NCI-H2196 (cell line): ENCODE measurements around the gene EIF3M.

Source experiments
- DNase-seq: peaks from one replicate; lab custom pipeline; 2025; ENCODE audit not compliant: unreplicated experiment; lab: John Stamatoyannopoulos, UW

The EIF3M gene

DNA sequence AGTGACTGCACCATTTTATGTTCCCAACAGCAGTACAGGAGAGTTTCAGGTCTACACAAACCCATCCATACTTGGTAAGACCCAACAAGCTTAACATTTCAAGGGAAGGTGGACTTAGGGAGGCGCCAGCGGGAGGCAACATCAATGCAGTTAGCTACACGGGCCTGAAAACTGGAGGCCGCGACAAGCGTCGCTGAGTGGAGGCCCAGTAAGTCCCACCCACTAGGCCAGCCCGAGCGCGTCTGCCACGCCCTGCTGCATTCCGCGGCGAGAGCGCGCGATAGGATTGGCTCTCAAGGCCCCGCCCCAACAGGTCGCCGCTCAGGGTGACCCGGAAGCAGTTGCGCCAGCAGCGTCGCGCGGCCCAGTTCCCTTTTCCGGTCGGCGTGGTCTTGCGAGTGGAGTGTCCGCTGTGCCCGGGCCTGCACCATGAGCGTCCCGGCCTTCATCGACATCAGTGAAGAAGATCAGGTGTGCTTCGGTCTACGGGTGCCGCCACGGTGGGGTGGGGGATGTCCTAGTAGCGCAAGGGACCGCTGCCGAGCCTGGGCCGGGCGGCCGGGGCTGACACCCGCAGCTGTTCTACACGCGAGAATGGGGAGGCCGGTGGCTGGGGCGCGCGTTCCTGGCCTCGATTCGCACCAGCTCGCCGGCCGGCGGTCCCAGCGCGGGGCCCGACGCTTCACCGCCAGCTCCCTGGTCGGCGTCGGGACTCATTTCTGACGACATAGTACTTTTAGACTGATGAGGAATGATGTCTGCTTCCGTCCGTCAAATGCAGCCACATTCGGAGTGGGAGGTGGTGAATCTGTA lies at the start of gene EIF3M:
EIF3M (plus strand) TSS at position 373 of the 813 bp plus-strand sequence; CDS start at position 430, 57 bp downstream.
- peak; percentile 96 for DNase-seq

DNA sequence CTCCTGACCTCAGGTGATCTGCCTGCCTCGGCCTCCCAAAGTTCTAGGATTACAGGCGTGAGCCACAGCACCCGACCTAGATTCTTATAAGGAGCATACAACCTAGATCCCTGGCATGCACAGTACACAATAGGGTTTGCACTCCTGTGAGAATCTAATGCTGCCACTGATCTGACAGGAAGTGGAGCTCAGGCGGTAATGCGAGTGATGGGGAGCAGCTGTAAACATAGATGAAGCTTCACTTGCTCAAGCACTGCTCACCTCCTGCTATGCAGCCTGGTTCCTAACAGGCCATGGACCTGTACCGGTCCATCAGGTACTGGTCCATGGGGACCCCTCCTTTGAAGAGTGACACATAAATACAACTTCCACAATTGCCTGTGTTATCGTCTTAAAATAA lies 44.8 kb upstream of the EIF3M start:
- DNase-seq, result no peak

GRCh38 chr11:32549611-32550187 lies 33.9 kb upstream of the EIF3M start:
- no peak for DNase-seq

DNA sequence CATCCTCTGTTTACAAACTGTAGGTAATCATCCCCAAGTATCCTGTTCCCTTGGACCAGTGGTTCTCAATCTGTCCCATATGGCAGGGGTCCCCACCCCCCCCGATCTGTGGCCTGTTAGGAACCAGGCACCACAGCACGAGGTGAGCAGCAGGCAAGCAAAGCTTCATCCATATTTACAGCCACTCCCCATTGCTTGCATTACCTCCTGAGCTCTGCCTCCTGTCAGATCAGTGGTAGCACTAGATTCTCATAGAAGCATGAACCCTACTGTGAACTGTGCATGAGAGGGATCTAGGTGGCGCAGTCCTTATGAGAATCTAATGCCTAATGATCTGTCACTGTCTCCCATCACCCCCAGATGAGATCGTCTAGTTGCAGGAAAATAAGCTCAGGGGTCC lies 33.4 kb upstream of the EIF3M start:
- no peak for DNase-seq

DNA sequence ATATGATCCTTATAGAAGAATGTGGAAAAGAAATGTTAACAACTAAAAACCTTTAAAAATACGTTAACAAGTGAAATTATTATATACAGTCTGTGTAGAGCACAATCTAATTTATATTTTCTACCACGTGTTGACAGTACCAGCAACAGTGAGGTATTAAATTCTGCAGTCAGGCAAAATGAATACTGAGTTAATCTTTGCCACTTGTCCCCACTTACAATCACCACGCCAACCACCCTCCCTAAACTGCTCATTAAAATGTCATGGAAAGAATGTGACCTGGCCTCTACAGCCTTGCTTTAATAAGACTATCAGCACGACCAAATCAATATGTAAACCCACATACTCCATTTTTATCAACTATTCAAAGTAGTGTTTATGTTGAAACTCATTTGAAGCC lies 28.5 kb upstream of the EIF3M start:
- no peak for DNase-seq

- DNase-seq, result no peak
These were observed 27.7 kb upstream of the EIF3M start for GRCh38 chr11:32555895-32556294.

DNA sequence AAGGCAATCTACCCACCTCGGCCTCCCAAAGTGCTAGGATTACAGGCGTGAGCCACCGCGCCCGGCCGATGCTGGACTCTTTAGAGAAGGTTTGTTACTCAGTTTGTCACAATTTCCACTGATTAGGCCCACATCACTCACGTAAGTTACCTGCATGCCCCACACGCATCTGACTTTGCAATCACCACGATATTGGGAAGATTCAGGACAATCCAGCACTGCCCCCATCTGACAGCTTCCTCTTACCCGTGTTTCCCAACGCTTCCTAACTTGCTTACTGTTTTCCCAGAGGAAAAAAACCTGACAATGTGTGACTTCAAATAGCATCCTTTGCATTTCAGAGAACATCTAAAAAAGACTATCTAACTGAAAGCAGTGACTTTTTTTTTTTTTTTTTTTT lies 21.8 kb upstream of the EIF3M start:
- no peak for DNase-seq

DNA sequence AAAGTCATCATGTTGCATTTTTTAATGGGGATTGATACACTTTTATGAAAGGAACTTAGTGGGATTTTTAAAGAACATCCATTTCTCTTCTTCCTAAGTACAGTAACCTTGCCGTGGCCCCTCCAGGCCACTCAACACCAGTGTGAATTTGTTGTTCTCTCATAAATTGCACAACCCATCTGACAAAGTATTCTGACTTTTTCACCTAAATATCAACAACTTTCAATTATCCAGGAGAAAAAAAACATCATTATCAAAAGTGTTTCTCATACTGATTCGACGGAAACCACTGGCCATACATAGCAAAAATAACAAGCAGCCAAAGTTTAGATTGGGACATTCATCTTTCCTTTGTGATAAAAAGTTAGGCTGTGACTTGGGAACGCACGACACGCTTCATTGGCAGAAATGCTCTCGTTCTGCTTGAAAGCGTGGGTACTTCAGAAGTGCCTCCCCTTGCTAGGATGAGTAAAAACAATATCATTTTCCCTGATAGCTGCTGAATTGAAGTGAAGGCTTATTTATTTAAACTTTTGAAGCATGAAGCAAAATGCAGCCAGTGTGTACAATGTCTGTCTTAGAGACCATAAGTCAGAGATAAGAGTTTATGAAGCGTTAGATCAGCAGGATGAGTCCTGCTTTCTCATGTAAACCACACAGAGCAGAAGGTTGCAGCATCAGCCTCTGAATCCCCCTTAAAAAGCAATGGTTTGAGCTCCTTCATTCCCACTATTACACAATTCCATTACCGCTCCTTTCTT lies 20.6 kb upstream of the EIF3M start:
- DNase-seq, result no peak

- no peak for DNase-seq
These were observed 20.1 kb upstream of the EIF3M start for GRCh38 chr11:32563600-32563959.

GRCh38 chr11:32566517-32566916 lies 17.1 kb upstream of the EIF3M start:
- no peak for DNase-seq

- DNase-seq, result no peak
These were observed 16.5 kb upstream of the EIF3M start for GRCh38 chr11:32567154-32567553.

DNA sequence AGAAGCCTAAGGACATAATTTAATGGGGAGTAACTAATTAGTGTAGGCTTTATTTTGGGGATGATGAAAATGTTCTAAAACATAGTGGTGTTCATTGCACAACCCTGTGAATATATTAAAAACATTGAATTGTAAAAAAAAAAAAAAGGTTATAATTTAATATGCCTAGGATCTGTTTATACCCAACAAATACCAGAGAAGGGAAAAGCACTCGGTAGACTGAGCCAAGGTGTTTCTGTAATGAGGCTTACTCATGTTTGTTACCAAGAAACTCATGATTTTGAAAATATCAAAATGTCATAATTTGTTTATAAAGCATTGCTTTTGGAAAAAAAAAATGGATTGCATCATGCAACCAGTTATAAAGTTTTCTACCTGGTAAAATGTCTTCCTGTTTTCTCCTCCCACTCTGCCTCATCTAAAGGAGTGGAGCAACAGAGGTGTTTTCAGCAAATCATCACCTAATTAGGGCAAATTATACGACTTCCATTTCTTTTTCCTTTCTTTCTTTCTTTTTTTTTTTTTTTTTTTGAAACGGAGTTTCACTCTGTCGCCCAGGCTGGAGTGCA lies 14.2 kb upstream of the EIF3M start:
- DNase-seq, result no peak

- DNase-seq, result no peak
These were observed 12.6 kb upstream of the EIF3M start for GRCh38 chr11:32571039-32571438.

- no peak for DNase-seq
These were observed 10.4 kb upstream of the EIF3M start for GRCh38 chr11:32573228-32573627.

- DNase-seq, result no peak
These were observed 9.2 kb upstream of the EIF3M start for GRCh38 chr11:32574421-32574820.

- DNase-seq, result no peak
These were observed 8.6 kb upstream of the EIF3M start for GRCh38 chr11:32575070-32575469.

DNA sequence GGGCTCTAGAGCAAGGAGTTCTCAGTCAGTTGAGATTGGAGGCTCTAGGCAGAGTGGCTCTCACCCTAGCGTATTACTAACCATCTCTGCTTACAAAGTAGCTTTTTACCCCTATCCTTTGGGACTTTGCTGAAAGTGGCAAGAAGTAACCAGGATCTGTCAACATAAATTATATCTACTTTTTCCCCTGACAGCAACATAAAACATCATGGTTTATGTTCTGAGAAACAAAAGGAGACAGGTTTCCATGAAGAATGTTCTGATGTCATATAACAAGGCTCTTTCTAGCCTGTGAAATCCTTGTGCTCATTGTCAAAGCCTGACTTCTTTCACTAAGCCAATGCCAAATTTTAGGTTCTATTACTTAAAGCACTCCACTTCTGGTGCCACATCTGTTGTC lies 7.2 kb upstream of the EIF3M start:
- no peak for DNase-seq

- no peak for DNase-seq
These were observed 2.7 kb upstream of the EIF3M start for GRCh38 chr11:32580967-32581366.

DNA sequence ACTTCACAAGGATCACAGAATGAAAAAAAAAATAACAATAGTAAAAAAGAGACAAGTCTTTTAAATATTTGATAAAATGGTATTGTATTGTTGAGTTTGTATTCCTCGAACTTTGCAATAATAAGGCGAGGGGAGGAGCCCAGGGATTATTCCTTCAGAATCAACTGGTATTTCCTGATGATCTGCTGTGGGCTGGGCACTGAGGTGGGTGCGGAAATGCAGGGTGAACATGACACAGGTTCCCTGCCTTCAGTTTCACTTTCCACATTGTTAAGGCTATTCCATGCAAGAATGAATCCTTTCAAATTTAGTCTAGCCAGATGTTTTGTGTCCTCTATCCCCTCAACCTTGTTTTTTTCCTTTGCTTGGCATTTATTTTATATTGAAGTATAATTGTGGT lies 2.1 kb upstream of the EIF3M start:
- DNase-seq, result no peak

- no peak for DNase-seq
These were observed 1.3 kb downstream of the EIF3M start for GRCh38 chr11:32584921-32585320.

GRCh38 chr11:32586576-32587190 lies 3.1 kb downstream of the EIF3M start:
- DNase-seq, result no peak
